HCT116 (cell line): Measurements from ENCODE around the gene ASXL2. TPM values are rescaled to one million over a fixed set of nuclear protein-coding genes. Genes with fewer than 3 reads are reported as not detected.

Source experiments
- ATAC-seq: fragments of 200-7000 bp; cut with Tn5 transposase; 2 replicates; pipeline ENCODE4 v1.9.1; 2020; ENCODE audit warnings: mild to moderate bottlenecking, moderate library complexity
- BruUV-seq: library from RNA; stranded (reverse); fragments of 400-500 nt; replicated peaks from 2 replicates; lab custom pipeline; 2021; lab: Mats Ljungman, UMichigan
- CTCF ChIA-PET: fragments of 300-600 bp; sonication (Branson Sonifier 250); formaldehyde crosslinking; loops from one replicate; lab custom pipeline; 2021; ENCODE audit warnings: antibody characterized with exemption; lab: Charles Lee
- POLR2A ChIA-PET: fragments of 300-600, 350-600 bp; sonication (Branson Sonifier 250); formaldehyde crosslinking; loops from one replicate; lab custom pipeline; 2021; ENCODE audit warnings: antibody characterized with exemption; lab: Charles Lee
- RAD21 ChIA-PET, 2 experiments: fragments of 300-600 bp; sonication (Branson Sonifier 250); formaldehyde crosslinking; loops; one replicate each; lab custom pipeline; 2023; ENCODE audit warnings: low total read pairs in 2 of 2; ENCODE audit not compliant: uncharacterized antibody in 2 of 2, unreplicated experiment in 2 of 2, low non-redundant PET in 1 of 2; lab: Charles Lee
- DNase-seq: peaks from one replicate; pipeline ENCODE4 v3.0.0-alpha.2; 2010; ENCODE audit warnings: low read depth, low spot score
- H2AFZ ChIP-seq: fragments of 200-600 bp; shearing (Covaris generic), sonication (generic); 2 replicates; pipeline ENCODE4 v1.6.1; 2017; ENCODE audit warnings: low read depth, mixed run types, mixed read lengths, antibody characterized with exemption, low read length; ENCODE audit not compliant: poor library complexity, severe bottlenecking
- H3K27ac ChIP-seq: 2 replicates; pipeline ENCODE4 v1.5.1; 2012; ENCODE audit warnings: low read depth, low read length
- H3K27me3 ChIP-seq: fragments of 200-600 bp; sonication (generic); 2 replicates; pipeline ENCODE4 v1.6.1; 2016; ENCODE audit warnings: mixed run types, low read length, mixed read lengths; ENCODE audit not compliant: insufficient read depth
- H3K36me3 ChIP-seq, 2 experiments: fragments of 200-500 bp in 1 of 2; fragments of 200-600 bp in 1 of 2; sonication (Bioruptor generic) in 1 of 2; sonication (generic) in 1 of 2; 2 replicates each; pipeline versions ENCODE4 v1.5.1 to v1.6.1; 2014 to 2016; ENCODE audit warnings: low read length in 2 of 2, inconsistent platforms in 1 of 2, mixed read lengths in 1 of 2, mixed run types in 1 of 2; ENCODE audit not compliant: insufficient read depth in 2 of 2, control insufficient read depth in 1 of 2
- H3K4me1 ChIP-seq, 2 experiments: fragments of 200-600 bp in 1 of 2; sonication (generic) in 1 of 2; 2 replicates each; pipeline versions ENCODE4 v1.5.1 to v1.6.1; 2012 to 2017; ENCODE audit warnings: low read length in 2 of 2, inconsistent platforms in 1 of 2, mild to moderate bottlenecking in 1 of 2, mixed read lengths in 1 of 2, mixed run types in 1 of 2, moderate library complexity in 1 of 2; ENCODE audit not compliant: insufficient read depth in 2 of 2, control insufficient read depth in 1 of 2
- H3K4me2 ChIP-seq: fragments of 200-600 bp; sonication (generic); 2 replicates; pipeline ENCODE4 v1.6.1; 2017; ENCODE audit warnings: mixed run types, low read length, mixed read lengths
- H3K4me3 ChIP-seq, 2 experiments: fragments of 200-600 bp in 1 of 2; sonication (generic) in 1 of 2; replicated peaks in 1 of 2; 2 replicates each; pipeline ENCODE4 v1.5.1; 2011 to 2016; ENCODE audit warnings: low read length in 2 of 2, control low read depth in 1 of 2, low read depth in 1 of 2, mild to moderate bottlenecking in 1 of 2, mixed read lengths in 1 of 2, mixed run types in 1 of 2
- H3K79me2 ChIP-seq: fragments of 200-600 bp; sonication (generic); 2 replicates; pipeline ENCODE4 v1.6.1; 2017; ENCODE audit warnings: mild to moderate bottlenecking, mixed run types, low read length, moderate library complexity, mixed read lengths; ENCODE audit not compliant: insufficient read depth
- H3K9ac ChIP-seq: fragments of 200-600 bp; sonication (generic); 2 replicates; pipeline ENCODE4 v1.6.1; 2016; ENCODE audit warnings: low read length, mixed read lengths
- H3K9me2 ChIP-seq: fragments of 200-600 bp; sonication (generic), shearing (Covaris generic); 2 replicates; pipeline ENCODE4 v1.6.1; 2017; ENCODE audit warnings: mixed run types, mild to moderate bottlenecking, moderate library complexity; ENCODE audit not compliant: insufficient read depth
- H3K9me3 ChIP-seq, 2 experiments: fragments of 200-500 bp in 1 of 2; fragments of 200-600 bp in 1 of 2; sonication (Bioruptor generic) in 1 of 2; sonication (generic) in 1 of 2; 2 replicates each; pipeline ENCODE4 v1.6.1; 2014 to 2017; ENCODE audit warnings: low read length in 2 of 2, mixed read lengths in 2 of 2, inconsistent platforms in 1 of 2, low read depth in 1 of 2, mild to moderate bottlenecking in 1 of 2, mixed run types in 1 of 2, moderate library complexity in 1 of 2; ENCODE audit not compliant: control insufficient read depth in 1 of 2, insufficient read depth in 1 of 2
- H4K20me1 ChIP-seq: fragments of 200-600 bp; sonication (generic), shearing (Covaris generic); 2 replicates; pipeline ENCODE4 v1.6.1; 2017; ENCODE audit warnings: mixed run types, mild to moderate bottlenecking, moderate library complexity; ENCODE audit not compliant: insufficient read depth
- ATF3 ChIP-seq: IDR thresholded peaks from 2 replicates; pipeline ENCODE4 v1.6.1; 2012
- CBX3 ChIP-seq: IDR thresholded peaks from 2 replicates; pipeline ENCODE4 v1.6.1; 2012; ENCODE audit warnings: low read depth
- CEBPB ChIP-seq: IDR thresholded peaks from 2 replicates; pipeline ENCODE4 v1.6.1; 2012; ENCODE audit warnings: low read depth
- CTCF ChIP-seq, 3 experiments: fragments of 200-600 bp in 1 of 3; sonication (generic) in 1 of 3; IDR thresholded peaks in 2 of 3; conservative IDR thresholded peaks in 1 of 3; 2 replicates each; pipeline ENCODE4 v1.5.1; 2012 to 2017; ENCODE audit warnings: low read depth in 2 of 3, low read length in 2 of 3, antibody characterized with exemption in 1 of 3, borderline replicate concordance in 1 of 3, control low read depth in 1 of 3, mild to moderate bottlenecking in 1 of 3, mixed read lengths in 1 of 3, mixed run types in 1 of 3, moderate library complexity in 1 of 3; ENCODE audit not compliant: insufficient read depth in 1 of 3
- EGR1 ChIP-seq: IDR thresholded peaks from 2 replicates; pipeline ENCODE4 v1.6.1; 2012; ENCODE audit warnings: low read depth
- EZH2 ChIP-seq: fragments of 200-600 bp; sonication (generic); IDR thresholded peaks from 2 replicates; pipeline ENCODE4 v1.6.1; 2017; ENCODE audit warnings: antibody characterized with exemption, mixed run types
- EZH2phosphoT487 ChIP-seq: fragments of 200-600 bp; IDR thresholded peaks from 2 replicates; pipeline ENCODE4 v1.6.1; 2018; ENCODE audit warnings: antibody characterized with exemption, borderline replicate concordance
- FOSL1 ChIP-seq: IDR thresholded peaks from 2 replicates; pipeline ENCODE4 v1.6.1; 2012; ENCODE audit warnings: low read depth
- JUND ChIP-seq: IDR thresholded peaks from 2 replicates; pipeline ENCODE4 v1.6.1; 2012
- MAX ChIP-seq: IDR thresholded peaks from 2 replicates; pipeline ENCODE4 v1.6.1; 2012
- POLR2A ChIP-seq: IDR thresholded peaks from 2 replicates; pipeline ENCODE4 v1.7.0; 2011; ENCODE audit warnings: borderline replicate concordance; ENCODE audit not compliant: insufficient read depth, insufficient read length; ENCODE audit errors: extremely low read depth
- RAD21 ChIP-seq: IDR thresholded peaks from 2 replicates; pipeline ENCODE4 v1.6.1; 2012; ENCODE audit warnings: low read depth, mild to moderate bottlenecking
- SIN3A ChIP-seq: IDR thresholded peaks from 2 replicates; pipeline ENCODE4 v1.6.1; 2012; ENCODE audit warnings: low read depth
- SP1 ChIP-seq: IDR thresholded peaks from 2 replicates; pipeline ENCODE4 v1.6.1; 2012; ENCODE audit warnings: low read depth
- SRF ChIP-seq: IDR thresholded peaks from 2 replicates; pipeline ENCODE4 v1.6.1; 2012; ENCODE audit warnings: low read depth
- TCF7L2 ChIP-seq: IDR thresholded peaks from 2 replicates; pipeline ENCODE4 v1.7.0; 2011; ENCODE audit warnings: borderline replicate concordance, inconsistent platforms; ENCODE audit not compliant: insufficient read depth, insufficient read length; ENCODE audit errors: extremely low read depth
- YY1 ChIP-seq: IDR thresholded peaks from 2 replicates; pipeline ENCODE4 v1.6.1; 2011; ENCODE audit warnings: low read length, low read depth, moderate library complexity, mild to moderate bottlenecking; ENCODE audit not compliant: insufficient replicate concordance; ENCODE audit errors: extremely low read depth
- ZBTB33 ChIP-seq: IDR thresholded peaks from 2 replicates; pipeline ENCODE4 v1.6.1; 2011; ENCODE audit warnings: mild to moderate bottlenecking, low read length, moderate library complexity; ENCODE audit not compliant: insufficient replicate concordance; ENCODE audit errors: extremely low read depth
- ZFX ChIP-seq: fragments of 450-650 bp; IDR thresholded peaks from 2 replicates; pipeline ENCODE4 v1.6.1; 2017
- ZNF274 ChIP-seq: fragments of 200-500 bp; sonication (Bioruptor generic); IDR thresholded peaks from 2 replicates; pipeline ENCODE4 v1.6.1; 2014; ENCODE audit warnings: mild to moderate bottlenecking, low read depth, low read length, inconsistent platforms
- intact Hi-C: fragments of 100-400 bp; cut with micrococcal nuclease; formaldehyde crosslinking; loops from 2 replicates; pipeline ENCODE4 v1.10.0; 2022
- total RNA-seq: library from RNA; stranded (reverse); gene quantifications from one replicate; pipeline ENCODE4 v1.2.1, GENCODE V29; 2021; ENCODE audit not compliant: unreplicated experiment

ASXL2 gene
- total RNA-seq, 1 experiment from 2014 or later = 29.2 TPM

GRCh38 chr2:25699216-25699615 is 179.1 kb downstream of the ASXL2 start:
- ChIA-PET CTCF (interaction anchor here (0.5 to 3.8 kb wide), 6 partner anchors 14 to 551 kb away, joined by 3 to 48 read pairs (median 5); no protein-coding TSS in a partner anchor), POLR2A (no interaction called here)
- ATAC-seq (no peak), DNase-seq (no peak)
- H3K79me2 ChIP-seq = no peaks in the 10 kb centered on the region
- H3K27ac ChIP-seq = no peak overlapping the region
- no peak overlapping the region for H3K4me2 ChIP-seq
- peaks cover 13% of the 10 kb centered on the region; the same call in 1 of the 2 replicates for H3K27me3 ChIP-seq
- H3K9ac ChIP-seq = no peak overlapping the region
- H3K4me3 ChIP-seq = no peak overlapping the region
- intact Hi-C loops = no loop called here
- no TSS peak for BruUV-seq
- no peaks in the 10 kb centered on the region for H3K9me3 ChIP-seq
- H3K4me1 ChIP-seq = peaks cover 2 to 6% of the 10 kb centered on the region in 2 experiments; a peak in 3 of 4 replicates
- no peaks in the 10 kb centered on the region for H3K36me3 ChIP-seq
- no peaks in the 10 kb centered on the region for H3K9me2 ChIP-seq
- no peaks in the 10 kb centered on the region for H4K20me1 ChIP-seq
- TF ChIP-seq TCF7L2 (no peak), EZH2phosphoT487 (no peak), SIN3A (no peak), SRF (no peak), EGR1 (no peak), ZFX (no peak), ZNF274 (no peak), MAX (no peak), ATF3 (no peak), SP1 (no peak), RAD21 (no peak), CTCF (IDR thresholded peaks at IDR 0.05 in 2 of 3, conservative IDR thresholded peaks at IDR 0.05 in 1 of 3; ENCODE audit: borderline replicate concordance in 1 of 3, insufficient read depth in 1 of 3, low read depth in 2 of 3, low read length in 2 of 3) (no peak), YY1 (no peak), CBX3 (no peak), FOSL1 (no peak), CEBPB (no peak), ZBTB33 (no peak), JUND (no peak), EZH2 (no peak), POLR2A (no peak)
- TF ChIP-seq, all 23 proteins: peak for 0
- no peak overlapping the region for H2AFZ ChIP-seq
- RAD21 ChIA-PET = no interaction called here
